Endodermal cell (in vitro differentiated cells): ENCODE data around the gene GDF9. TPM values are rescaled to one million over a fixed set of nuclear protein-coding genes. Genes with fewer than 3 reads are reported as not detected.

Experiments
- DNase-seq: peaks from one replicate; pipeline ENCODE4 v3.0.0-alpha.2; 2017
- H3K27ac ChIP-seq: 2 replicates; pipeline ENCODE4 v1.5.1; 2013; ENCODE audit warnings: mild to moderate bottlenecking, low read depth, low read length, moderate library complexity
- H3K27me3 ChIP-seq: 2 replicates; pipeline ENCODE4 v1.6.1; 2013; ENCODE audit warnings: mild to moderate bottlenecking, low read length, moderate library complexity; ENCODE audit not compliant: insufficient read depth, control insufficient read depth, poor library complexity, severe bottlenecking
- H3K36me3 ChIP-seq: 2 replicates; pipeline ENCODE4 v1.7.0; 2013; ENCODE audit warnings: mild to moderate bottlenecking, low read length, moderate library complexity; ENCODE audit not compliant: control insufficient read depth, insufficient read depth
- H3K4me1 ChIP-seq: one replicate; pipeline ENCODE4 v1.7.0; 2013; ENCODE audit warnings: low read length; ENCODE audit not compliant: control insufficient read depth, insufficient read depth
- H3K4me3 ChIP-seq: 2 replicates; pipeline ENCODE4 v1.5.1; 2013; ENCODE audit warnings: mild to moderate bottlenecking, low read length, moderate library complexity
- H3K9ac ChIP-seq: 2 replicates; pipeline ENCODE4 v1.6.1; 2013; ENCODE audit warnings: mild to moderate bottlenecking, low read length, moderate library complexity; ENCODE audit not compliant: poor library complexity, severe bottlenecking; ENCODE audit errors: extremely low read depth
- H3K9me3 ChIP-seq: 2 replicates; pipeline ENCODE4 v1.6.1; 2013; ENCODE audit warnings: mild to moderate bottlenecking, low read length, moderate library complexity; ENCODE audit not compliant: control insufficient read depth
- H3K27ac Mint-ChIP-seq: 2 replicates; pipeline ENCODE4 v1.8.0; 2020; ENCODE audit warnings: mixed read lengths
- H3K27me3 Mint-ChIP-seq: 2 replicates; pipeline ENCODE4 v1.8.0; 2021; ENCODE audit warnings: mild to moderate bottlenecking, mixed read lengths; ENCODE audit not compliant: insufficient read depth
- H3K36me3 Mint-ChIP-seq: 2 replicates; pipeline ENCODE4 v1.8.0; 2020; ENCODE audit warnings: low read depth, mixed read lengths
- H3K4me1 Mint-ChIP-seq: 2 replicates; pipeline ENCODE4 v1.8.0; 2020; ENCODE audit warnings: mixed read lengths
- H3K4me3 Mint-ChIP-seq: 2 replicates; pipeline ENCODE4 v1.8.0; 2020; ENCODE audit warnings: mild to moderate bottlenecking, moderate library complexity, mixed read lengths
- H3K9me3 Mint-ChIP-seq: 2 replicates; pipeline ENCODE4 v1.8.0; 2020; ENCODE audit warnings: mild to moderate bottlenecking, mixed read lengths
- WGBS, 2 experiments: methylation state at CpG; one replicate each; pipeline versions ENCODE4 v1.1.5 to v1.1.7; 2013; ENCODE audit warnings: missing lambda C conversion rate in 2 of 2, mixed read lengths in 1 of 2; ENCODE audit not compliant: insufficient coverage in 1 of 2, insufficient read length in 1 of 2; 5-methylcytosine and 5-hydroxymethylcytosine counted together
- total RNA-seq, 2 donors: library from RNA; stranded (reverse); fragmentation: NEBNext Ultra II Directional in 1 of 2; extraction: Animal tissue kit (Norgen Biotek cat#: 25700) in 1 of 2; gene quantifications; 2 replicates in 1 of 2; 3 replicates in 1 of 2; pipeline ENCODE4 v1.2.1, GENCODE V29; 2021
- TF ChIP-seq, protein P1 (sequence below): fragments of 200-600 bp; sonication (generic); conservative IDR thresholded peaks from 2 replicates; pipeline ENCODE4 v1.5.0; 2021; ENCODE audit warnings: antibody characterized with exemption, mild to moderate bottlenecking

GDF9 gene
- total RNA-seq, 2 donors from 2014 or later = 0.26 to 0.33 TPM

- no peaks in the 10 kb centered on the region for H3K4me1 ChIP-seq
- TF ChIP-seq, protein P1, sequence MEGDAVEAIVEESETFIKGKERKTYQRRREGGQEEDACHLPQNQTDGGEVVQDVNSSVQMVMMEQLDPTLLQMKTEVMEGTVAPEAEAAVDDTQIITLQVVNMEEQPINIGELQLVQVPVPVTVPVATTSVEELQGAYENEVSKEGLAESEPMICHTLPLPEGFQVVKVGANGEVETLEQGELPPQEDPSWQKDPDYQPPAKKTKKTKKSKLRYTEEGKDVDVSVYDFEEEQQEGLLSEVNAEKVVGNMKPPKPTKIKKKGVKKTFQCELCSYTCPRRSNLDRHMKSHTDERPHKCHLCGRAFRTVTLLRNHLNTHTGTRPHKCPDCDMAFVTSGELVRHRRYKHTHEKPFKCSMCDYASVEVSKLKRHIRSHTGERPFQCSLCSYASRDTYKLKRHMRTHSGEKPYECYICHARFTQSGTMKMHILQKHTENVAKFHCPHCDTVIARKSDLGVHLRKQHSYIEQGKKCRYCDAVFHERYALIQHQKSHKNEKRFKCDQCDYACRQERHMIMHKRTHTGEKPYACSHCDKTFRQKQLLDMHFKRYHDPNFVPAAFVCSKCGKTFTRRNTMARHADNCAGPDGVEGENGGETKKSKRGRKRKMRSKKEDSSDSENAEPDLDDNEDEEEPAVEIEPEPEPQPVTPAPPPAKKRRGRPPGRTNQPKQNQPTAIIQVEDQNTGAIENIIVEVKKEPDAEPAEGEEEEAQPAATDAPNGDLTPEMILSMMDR = no peak
- no peaks in the 10 kb centered on the region for H3K36me3 Mint-ChIP-seq
- no peaks in the 10 kb centered on the region for H3K9me3 ChIP-seq
- H3K9ac ChIP-seq = no peak overlapping the region
- H3K27me3 Mint-ChIP-seq = no peaks in the 10 kb centered on the region
- WGBS, 2 experiments = 81 to 87% methylated on average over 5 to 8 of the region's 8 CpGs
- H3K27ac ChIP-seq = no peak overlapping the region
- no peaks in the 10 kb centered on the region for H3K9me3 Mint-ChIP-seq
- H3K27ac Mint-ChIP-seq = peak overlapping the region; percentile 18
- H3K4me1 Mint-ChIP-seq = peaks cover 8% of the 10 kb centered on the region
- H3K4me3 Mint-ChIP-seq = no peak overlapping the region
- no peaks in the 10 kb centered on the region for H3K27me3 ChIP-seq
- H3K4me3 ChIP-seq = no peak overlapping the region
- peak; percentile 39 for DNase-seq
- H3K36me3 ChIP-seq = no peaks in the 10 kb centered on the region
Observed at GRCh38 chr5:132839426-132840301, 26.6 kb downstream of the GDF9 start.

DNA sequence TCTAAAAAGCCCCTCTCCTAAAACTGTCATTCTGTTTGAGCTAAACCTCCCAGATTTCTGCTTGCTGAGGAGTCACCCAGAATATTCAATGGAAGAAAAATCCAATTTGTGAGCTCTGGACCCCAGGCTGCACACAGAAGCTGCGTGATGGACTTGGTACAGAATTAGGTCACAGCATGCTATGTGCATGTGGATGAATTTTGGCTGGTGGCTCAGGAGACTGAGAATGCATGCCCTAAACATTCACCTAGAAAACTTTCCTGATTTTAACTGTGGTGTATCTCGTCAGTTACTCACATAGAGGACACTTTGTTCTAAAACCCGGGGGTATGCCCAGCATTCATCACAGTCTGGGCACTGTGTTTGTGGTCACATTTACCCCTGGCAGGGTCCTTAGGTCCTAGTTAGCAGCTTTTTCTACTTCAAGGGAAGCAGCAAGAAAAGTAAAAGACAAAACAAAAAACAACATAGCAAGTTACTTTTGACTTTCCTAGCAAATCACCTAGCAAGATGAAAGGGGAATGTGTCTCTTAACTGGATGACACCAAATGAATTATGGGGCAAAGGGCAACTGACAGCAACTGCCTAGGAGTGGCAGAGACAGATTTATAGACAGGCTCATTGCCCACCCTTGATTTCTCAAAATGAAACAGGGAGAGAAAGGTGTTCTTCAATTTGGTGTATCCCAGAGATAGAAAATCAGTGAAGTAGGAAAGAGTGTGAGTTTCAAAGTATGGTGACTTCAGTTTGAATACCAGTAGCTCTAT is 27.6 kb downstream of the GDF9 start:
- Mint-ChIP-seq H3K27ac (no peak overlapping the region), H3K9me3 (no peaks in the 10 kb centered on the region), H3K4me3 (no peak overlapping the region), H3K4me1 (peaks cover 8% of the 10 kb centered on the region), H3K36me3 (no peaks in the 10 kb centered on the region), H3K27me3 (no peaks in the 10 kb centered on the region)
- no peaks in the 10 kb centered on the region for H3K4me1 ChIP-seq
- WGBS, 2 experiments = 93% methylated on average over 3 of the region's 3 CpGs
- H3K9me3 ChIP-seq = no peaks in the 10 kb centered on the region
- no peak overlapping the region for H3K4me3 ChIP-seq
- H3K9ac ChIP-seq = no peak overlapping the region
- TF ChIP-seq, protein P1 = no peak
- no peak overlapping the region for H3K27ac ChIP-seq
- H3K36me3 ChIP-seq = no peaks in the 10 kb centered on the region
- no peaks in the 10 kb centered on the region for H3K27me3 ChIP-seq
- DNase-seq = peak; percentile 13

- Histone ChIP-seq H3K27me3 (no peaks in the 10 kb centered on the region), H3K9ac (no peak overlapping the region), H3K4me3 (no peak overlapping the region), H3K4me1 (no peaks in the 10 kb centered on the region), H3K27ac (no peak overlapping the region), H3K36me3 (no peaks in the 10 kb centered on the region), H3K9me3 (no peaks in the 10 kb centered on the region)
- Mint-ChIP-seq H3K9me3 (no peaks in the 10 kb centered on the region), H3K27me3 (peaks cover 4% of the 10 kb centered on the region), H3K27ac (no peak overlapping the region), H3K36me3 (no peaks in the 10 kb centered on the region), H3K4me1 (peaks cover 8% of the 10 kb centered on the region), H3K4me3 (no peak overlapping the region)
- 82 to 94% methylated on average over 2 of the region's 2 CpGs for WGBS, 2 experiments
- DNase-seq = peak; percentile 31
- TF ChIP-seq, protein P1 = no peak
Observed at GRCh38 chr5:132837868-132838267, 28.4 kb downstream of the GDF9 start.
